HepG2 (cell line): Measurements from ENCODE around the gene ARL5C. TPM values are rescaled to one million over a fixed set of nuclear protein-coding genes. Genes with fewer than 3 reads are reported as not detected.

Experiments
- MED1 ChIP-seq: sonication (generic); formaldehyde crosslinking; IDR thresholded peaks from 2 replicates; pipeline ENCODE4 v1.4.0; 2020; ENCODE audit warnings: missing genetic modification reagents
- ZNF615 ChIP-seq: sonication (generic); formaldehyde crosslinking; IDR thresholded peaks from 2 replicates; pipeline ENCODE4 v1.5.0; 2020; ENCODE audit warnings: mild to moderate bottlenecking, missing genetic modification reagents, borderline replicate concordance
- polyA plus RNA-seq, 8 experiments: library from polyadenylated mRNA; depleted of rRNA in 3 of 8; stranded (reverse) in 7 of 8; unstranded in 1 of 8; fragments of >200 nt; fragmentation: Illumina TruSeq in 4 of 8; extraction: Trizol in 4 of 8; gene quantifications; 2 replicates each; pipeline versions ENCODE4 v1.2.1 to v1.2.3, GENCODE V29; 2011 to 2016; ENCODE audit warnings: low read depth in 4 of 8, missing spikeins in 1 of 8, mixed read lengths in 1 of 8; ENCODE audit not compliant: insufficient read depth in 1 of 8
- total RNA-seq, 5 experiments: library from RNA; depleted of rRNA; stranded (reverse); fragments of >200 nt; fragmentation: Illumina TruSeq; extraction: Trizol; gene quantifications; 2 replicates each; pipeline ENCODE4 v1.2.3, GENCODE V29; 2016; ENCODE audit warnings: low read depth in 1 of 5
- TF ChIP-seq, protein P1 (sequence below): sonication (generic); formaldehyde crosslinking; conservative IDR thresholded peaks from 2 replicates; pipeline ENCODE4 v1.8.0; 2022; ENCODE audit warnings: missing genetic modification reagents
- TF ChIP-seq, protein P2 (sequence below): sonication (generic); formaldehyde crosslinking; IDR thresholded peaks from 2 replicates; pipeline ENCODE4 v1.4.0; 2020; ENCODE audit warnings: missing genetic modification reagents

The ARL5C gene
- total and polyA plus RNA-seq, 2 of the 13 experiments (the other 11 are each of a cell fraction or from before 2014, with no cell fraction given): not detected

DNA sequence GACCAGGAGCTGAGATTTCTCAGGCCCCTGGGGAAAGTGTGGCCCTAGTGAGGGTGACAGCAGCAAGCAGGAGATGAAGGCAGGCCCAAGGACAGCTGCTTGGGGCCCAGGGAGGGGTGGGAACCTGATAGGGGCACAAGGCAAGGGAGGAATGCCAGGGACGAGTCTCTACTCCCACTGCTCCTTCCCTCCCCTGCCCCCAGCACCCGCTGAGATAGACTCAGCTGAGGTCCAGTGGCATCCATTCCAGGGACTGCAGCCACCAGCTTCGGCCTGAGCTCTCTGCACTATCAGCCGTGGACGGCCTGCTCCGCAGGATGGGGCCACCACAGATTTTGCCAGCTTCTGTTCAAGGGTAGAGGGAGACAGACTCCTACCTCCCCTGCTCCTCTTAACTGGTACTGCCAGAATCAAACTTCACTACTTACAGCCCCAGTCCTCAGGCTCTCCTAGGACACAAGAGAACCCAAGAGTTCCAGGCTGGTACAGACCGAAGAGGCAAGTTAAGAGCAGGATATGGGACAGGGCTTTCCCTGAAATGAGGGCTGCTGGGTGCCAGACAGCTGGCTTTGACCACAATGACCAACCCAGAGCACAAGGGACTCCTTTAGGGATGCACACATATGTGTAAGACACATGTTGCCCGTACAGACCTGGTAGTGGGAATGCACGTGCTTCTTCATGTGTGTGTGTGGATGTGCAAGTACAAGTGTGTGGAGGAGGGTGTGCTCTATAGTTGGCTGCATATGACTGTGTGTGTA, 26.0 kb upstream of the ARL5C start (continued):
- TF ChIP-seq, protein P1, sequence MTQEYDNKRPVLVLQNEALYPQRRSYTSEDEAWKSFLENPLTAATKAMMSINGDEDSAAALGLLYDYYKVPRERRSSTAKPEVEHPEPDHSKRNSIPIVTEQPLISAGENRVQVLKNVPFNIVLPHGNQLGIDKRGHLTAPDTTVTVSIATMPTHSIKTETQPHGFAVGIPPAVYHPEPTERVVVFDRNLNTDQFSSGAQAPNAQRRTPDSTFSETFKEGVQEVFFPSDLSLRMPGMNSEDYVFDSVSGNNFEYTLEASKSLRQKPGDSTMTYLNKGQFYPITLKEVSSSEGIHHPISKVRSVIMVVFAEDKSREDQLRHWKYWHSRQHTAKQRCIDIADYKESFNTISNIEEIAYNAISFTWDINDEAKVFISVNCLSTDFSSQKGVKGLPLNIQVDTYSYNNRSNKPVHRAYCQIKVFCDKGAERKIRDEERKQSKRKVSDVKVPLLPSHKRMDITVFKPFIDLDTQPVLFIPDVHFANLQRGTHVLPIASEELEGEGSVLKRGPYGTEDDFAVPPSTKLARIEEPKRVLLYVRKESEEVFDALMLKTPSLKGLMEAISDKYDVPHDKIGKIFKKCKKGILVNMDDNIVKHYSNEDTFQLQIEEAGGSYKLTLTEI (CRISPR knock-in tag): no peak
- no peak for TF ChIP-seq ZNF615
- TF ChIP-seq, protein P2, sequence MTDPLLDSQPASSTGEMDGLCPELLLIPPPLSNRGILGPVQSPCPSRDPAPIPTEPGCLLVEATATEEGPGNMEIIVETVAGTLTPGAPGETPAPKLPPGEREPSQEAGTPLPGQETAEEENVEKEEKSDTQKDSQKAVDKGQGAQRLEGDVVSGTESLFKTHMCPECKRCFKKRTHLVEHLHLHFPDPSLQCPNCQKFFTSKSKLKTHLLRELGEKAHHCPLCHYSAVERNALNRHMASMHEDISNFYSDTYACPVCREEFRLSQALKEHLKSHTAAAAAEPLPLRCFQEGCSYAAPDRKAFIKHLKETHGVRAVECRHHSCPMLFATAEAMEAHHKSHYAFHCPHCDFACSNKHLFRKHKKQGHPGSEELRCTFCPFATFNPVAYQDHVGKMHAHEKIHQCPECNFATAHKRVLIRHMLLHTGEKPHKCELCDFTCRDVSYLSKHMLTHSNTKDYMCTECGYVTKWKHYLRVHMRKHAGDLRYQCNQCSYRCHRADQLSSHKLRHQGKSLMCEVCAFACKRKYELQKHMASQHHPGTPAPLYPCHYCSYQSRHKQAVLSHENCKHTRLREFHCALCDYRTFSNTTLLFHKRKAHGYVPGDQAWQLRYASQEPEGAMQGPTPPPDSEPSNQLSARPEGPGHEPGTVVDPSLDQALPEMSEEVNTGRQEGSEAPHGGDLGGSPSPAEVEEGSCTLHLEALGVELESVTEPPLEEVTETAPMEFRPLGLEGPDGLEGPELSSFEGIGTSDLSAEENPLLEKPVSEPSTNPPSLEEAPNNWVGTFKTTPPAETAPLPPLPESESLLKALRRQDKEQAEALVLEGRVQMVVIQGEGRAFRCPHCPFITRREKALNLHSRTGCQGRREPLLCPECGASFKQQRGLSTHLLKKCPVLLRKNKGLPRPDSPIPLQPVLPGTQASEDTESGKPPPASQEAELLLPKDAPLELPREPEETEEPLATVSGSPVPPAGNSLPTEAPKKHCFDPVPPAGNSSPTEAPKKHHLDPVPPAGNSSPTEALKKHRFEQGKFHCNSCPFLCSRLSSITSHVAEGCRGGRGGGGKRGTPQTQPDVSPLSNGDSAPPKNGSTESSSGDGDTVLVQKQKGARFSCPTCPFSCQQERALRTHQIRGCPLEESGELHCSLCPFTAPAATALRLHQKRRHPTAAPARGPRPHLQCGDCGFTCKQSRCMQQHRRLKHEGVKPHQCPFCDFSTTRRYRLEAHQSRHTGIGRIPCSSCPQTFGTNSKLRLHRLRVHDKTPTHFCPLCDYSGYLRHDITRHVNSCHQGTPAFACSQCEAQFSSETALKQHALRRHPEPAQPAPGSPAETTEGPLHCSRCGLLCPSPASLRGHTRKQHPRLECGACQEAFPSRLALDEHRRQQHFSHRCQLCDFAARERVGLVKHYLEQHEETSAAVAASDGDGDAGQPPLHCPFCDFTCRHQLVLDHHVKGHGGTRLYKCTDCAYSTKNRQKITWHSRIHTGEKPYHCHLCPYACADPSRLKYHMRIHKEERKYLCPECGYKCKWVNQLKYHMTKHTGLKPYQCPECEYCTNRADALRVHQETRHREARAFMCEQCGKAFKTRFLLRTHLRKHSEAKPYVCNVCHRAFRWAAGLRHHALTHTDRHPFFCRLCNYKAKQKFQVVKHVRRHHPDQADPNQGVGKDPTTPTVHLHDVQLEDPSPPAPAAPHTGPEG (CRISPR knock-in tag): no peak
- TF ChIP-seq MED1 (CRISPR knock-in tag): no peak
